ENCODE measurements around the gene BCL11A. TPM values are rescaled to one million over a fixed set of nuclear protein-coding genes. Genes with fewer than 3 reads are reported as not detected.

BCL11A gene
- polyA plus RNA-seq, 2 of the 4 experiments (the other 2 are of a cell fraction), result 0.12 to 0.13 TPM

DNA sequence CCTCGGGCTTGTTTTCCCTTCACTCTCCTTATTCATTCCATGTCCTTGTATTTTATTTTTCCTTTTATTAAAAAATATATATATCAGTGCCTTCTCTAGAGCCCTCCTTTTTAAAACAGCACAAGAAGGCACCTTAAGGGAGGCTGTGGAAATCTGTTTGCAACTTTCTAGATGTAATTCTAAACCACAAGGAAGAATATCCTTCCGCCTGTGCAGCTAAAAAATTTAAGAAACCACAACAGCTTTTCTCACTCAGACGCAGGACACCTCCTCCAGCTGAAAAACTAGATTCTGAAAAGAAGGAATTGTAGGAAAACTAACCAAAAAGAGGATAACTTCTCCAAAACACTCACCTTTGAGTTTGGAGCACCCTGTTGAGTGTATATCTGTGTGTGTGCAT lies 142.2 kb downstream of the BCL11A start (continued):
- TF ChIP-seq, protein P1, sequence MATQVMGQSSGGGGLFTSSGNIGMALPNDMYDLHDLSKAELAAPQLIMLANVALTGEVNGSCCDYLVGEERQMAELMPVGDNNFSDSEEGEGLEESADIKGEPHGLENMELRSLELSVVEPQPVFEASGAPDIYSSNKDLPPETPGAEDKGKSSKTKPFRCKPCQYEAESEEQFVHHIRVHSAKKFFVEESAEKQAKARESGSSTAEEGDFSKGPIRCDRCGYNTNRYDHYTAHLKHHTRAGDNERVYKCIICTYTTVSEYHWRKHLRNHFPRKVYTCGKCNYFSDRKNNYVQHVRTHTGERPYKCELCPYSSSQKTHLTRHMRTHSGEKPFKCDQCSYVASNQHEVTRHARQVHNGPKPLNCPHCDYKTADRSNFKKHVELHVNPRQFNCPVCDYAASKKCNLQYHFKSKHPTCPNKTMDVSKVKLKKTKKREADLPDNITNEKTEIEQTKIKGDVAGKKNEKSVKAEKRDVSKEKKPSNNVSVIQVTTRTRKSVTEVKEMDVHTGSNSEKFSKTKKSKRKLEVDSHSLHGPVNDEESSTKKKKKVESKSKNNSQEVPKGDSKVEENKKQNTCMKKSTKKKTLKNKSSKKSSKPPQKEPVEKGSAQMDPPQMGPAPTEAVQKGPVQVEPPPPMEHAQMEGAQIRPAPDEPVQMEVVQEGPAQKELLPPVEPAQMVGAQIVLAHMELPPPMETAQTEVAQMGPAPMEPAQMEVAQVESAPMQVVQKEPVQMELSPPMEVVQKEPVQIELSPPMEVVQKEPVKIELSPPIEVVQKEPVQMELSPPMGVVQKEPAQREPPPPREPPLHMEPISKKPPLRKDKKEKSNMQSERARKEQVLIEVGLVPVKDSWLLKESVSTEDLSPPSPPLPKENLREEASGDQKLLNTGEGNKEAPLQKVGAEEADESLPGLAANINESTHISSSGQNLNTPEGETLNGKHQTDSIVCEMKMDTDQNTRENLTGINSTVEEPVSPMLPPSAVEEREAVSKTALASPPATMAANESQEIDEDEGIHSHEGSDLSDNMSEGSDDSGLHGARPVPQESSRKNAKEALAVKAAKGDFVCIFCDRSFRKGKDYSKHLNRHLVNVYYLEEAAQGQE (IDR thresholded peaks at IDR 0.05), result no peak
- TF ChIP-seq POLR2AphosphoS2 (conservative IDR thresholded peaks at IDR 0.05; ENCODE audit: low read length), result no peak
- TF ChIP-seq, protein P2, sequence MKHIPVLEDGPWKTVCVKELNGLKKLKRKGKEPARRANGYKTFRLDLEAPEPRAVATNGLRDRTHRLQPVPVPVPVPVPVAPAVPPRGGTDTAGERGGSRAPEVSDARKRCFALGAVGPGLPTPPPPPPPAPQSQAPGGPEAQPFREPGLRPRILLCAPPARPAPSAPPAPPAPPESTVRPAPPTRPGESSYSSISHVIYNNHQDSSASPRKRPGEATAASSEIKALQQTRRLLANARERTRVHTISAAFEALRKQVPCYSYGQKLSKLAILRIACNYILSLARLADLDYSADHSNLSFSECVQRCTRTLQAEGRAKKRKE (CRISPR knock-in tag; IDR thresholded peaks at IDR 0.05; ENCODE audit: low read depth), result no peak
- no peak for TF ChIP-seq EHMT2 (IDR thresholded peaks at IDR 0.05; ENCODE audit: low read depth)
- no peak for TF ChIP-seq POLR2A (IDR thresholded peaks at IDR 0.05; ENCODE audit: low read length)
- TF ChIP-seq SREBF2 (IDR thresholded peaks at IDR 0.05), result no peak
- no peak for TF ChIP-seq HOXB13 (CRISPR knock-in tag; IDR thresholded peaks at IDR 0.05; ENCODE audit: low read depth)

DNA sequence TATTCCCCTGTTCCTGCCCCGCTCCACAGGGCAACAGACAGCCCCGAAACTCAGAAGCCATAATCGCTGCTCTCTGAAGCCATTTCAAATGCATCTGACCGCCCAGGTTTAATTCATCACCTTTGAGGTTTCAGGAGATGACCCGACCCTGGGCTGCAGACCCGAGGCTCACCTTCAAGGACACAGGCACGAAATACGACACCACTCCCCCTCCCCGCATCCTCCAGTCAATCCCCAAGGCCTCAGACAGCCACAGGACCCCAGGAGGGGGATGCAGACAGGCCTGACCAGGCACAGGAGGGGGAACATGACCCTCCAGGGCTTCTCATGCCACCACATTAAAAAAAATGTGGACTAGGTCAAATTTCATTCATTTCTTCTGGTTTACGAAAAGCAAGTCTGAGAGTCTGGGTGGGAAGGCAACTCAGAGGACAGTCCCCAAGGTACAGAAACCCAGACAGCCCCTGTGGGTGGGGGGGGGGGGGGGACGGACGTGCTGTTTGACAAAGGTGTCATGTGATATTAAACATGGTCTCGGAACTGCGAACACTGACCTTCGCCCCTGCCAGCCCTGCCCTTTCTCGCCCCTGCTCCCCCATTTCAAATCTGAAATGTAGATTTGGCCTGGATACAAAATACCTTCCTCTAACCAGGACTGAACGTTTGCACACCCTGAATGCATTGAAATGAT lies 142.9 kb downstream of the BCL11A start:
- ChIA-PET POLR2A (no interaction called here), CTCF (no interaction called here)
- FAIRE-seq (no peak), ATAC-seq (no peak), DNase-seq (ENCODE audit: low read depth in 1 of 2, low spot score in 1 of 2) (no peak)
- no peaks in the 10 kb centered on the region for H3K9me3 ChIP-seq
- no peak overlapping the region for H3K27ac ChIP-seq
- WGBS (ENCODE audit: missing lambda C conversion rate), result 29% methylated on average over 17 of the region's 17 CpGs
- H3K4me2 ChIP-seq, result no peak overlapping the region
- H3K4me1 ChIP-seq, result no peaks in the 10 kb centered on the region
- no peak for TF ChIP-seq FOSL2 (IDR thresholded peaks at IDR 0.05)
- no peak for TF ChIP-seq FOSL2 (CRISPR knock-in tag; IDR thresholded peaks at IDR 0.05)
- TF ChIP-seq HEYL (CRISPR knock-in tag; IDR thresholded peaks at IDR 0.05), result no peak
- TF ChIP-seq, protein P3, sequence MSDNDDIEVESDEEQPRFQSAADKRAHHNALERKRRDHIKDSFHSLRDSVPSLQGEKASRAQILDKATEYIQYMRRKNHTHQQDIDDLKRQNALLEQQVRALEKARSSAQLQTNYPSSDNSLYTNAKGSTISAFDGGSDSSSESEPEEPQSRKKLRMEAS (IDR thresholded peaks at IDR 0.05), result no peak
- TF ChIP-seq BHLHE40 (IDR thresholded peaks at IDR 0.05; ENCODE audit: low read depth, low read length), result no peak
- no peak for TF ChIP-seq POLR2AphosphoS2 (conservative IDR thresholded peaks at IDR 0.05; ENCODE audit: low read length)
- no peak for TF ChIP-seq HOXB5 (CRISPR knock-in tag; IDR thresholded peaks at IDR 0.05)
- TF ChIP-seq, protein P2 (CRISPR knock-in tag; IDR thresholded peaks at IDR 0.05; ENCODE audit: low read depth), result no peak
- TF ChIP-seq, protein P4, sequence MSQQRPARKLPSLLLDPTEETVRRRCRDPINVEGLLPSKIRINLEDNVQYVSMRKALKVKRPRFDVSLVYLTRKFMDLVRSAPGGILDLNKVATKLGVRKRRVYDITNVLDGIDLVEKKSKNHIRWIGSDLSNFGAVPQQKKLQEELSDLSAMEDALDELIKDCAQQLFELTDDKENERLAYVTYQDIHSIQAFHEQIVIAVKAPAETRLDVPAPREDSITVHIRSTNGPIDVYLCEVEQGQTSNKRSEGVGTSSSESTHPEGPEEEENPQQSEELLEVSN (IDR thresholded peaks at IDR 0.05; ENCODE audit: borderline replicate concordance, low read depth), result no peak
- no peak for TF ChIP-seq RARB (CRISPR knock-in tag; IDR thresholded peaks at IDR 0.05)
- no peak for TF ChIP-seq RCOR1 (IDR thresholded peaks at IDR 0.05; ENCODE audit: low read depth, low read length)
- TF ChIP-seq JUNB (IDR thresholded peaks at IDR 0.05), result no peak
- no peak for TF ChIP-seq NFE2L2 (conservative IDR thresholded peaks at IDR 0.05; ENCODE audit: low read length)
- TF ChIP-seq, protein P5, sequence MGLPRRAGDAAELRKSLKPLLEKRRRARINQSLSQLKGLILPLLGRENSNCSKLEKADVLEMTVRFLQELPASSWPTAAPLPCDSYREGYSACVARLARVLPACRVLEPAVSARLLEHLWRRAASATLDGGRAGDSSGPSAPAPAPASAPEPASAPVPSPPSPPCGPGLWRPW (IDR thresholded peaks at IDR 0.05), result no peak
- TF ChIP-seq EHMT2 (IDR thresholded peaks at IDR 0.05; ENCODE audit: low read depth), result no peak
- TF ChIP-seq TP53 (CRISPR knock-in tag; IDR thresholded peaks at IDR 0.05), result no peak
- no peak for TF ChIP-seq GATA3 (IDR thresholded peaks at IDR 0.05; ENCODE audit: borderline replicate concordance)
- TF ChIP-seq MYC (IDR thresholded peaks at IDR 0.05; ENCODE audit: borderline replicate concordance, low read length), result no peak
- H3K4me3 ChIP-seq, result no peak overlapping the region
